Measurements from ENCODE around the gene UPP2.

The UPP2 gene

GRCh38 chr2:158101384-158101926 is at the start of gene UPP2:
Gene UPP2 (plus strand): TSS chr2:158101876. CDS start chr2:158102064, 188 bp downstream.
- DNase-seq, result no peak

GRCh38 chr2:158052761-158053160 is 48.9 kb upstream of the UPP2 start:
- no peak for DNase-seq

GRCh38 chr2:158056875-158057274 is 44.8 kb upstream of the UPP2 start:
- no peak for DNase-seq

- DNase-seq, result no peak
Measured at GRCh38 chr2:158060160-158060834, 41.4 kb upstream of the UPP2 start.

- DNase-seq, result no peak
Measured at GRCh38 chr2:158060835-158061435, 40.7 kb upstream of the UPP2 start.

GRCh38 chr2:158061763-158062162 is 39.9 kb upstream of the UPP2 start:
- DNase-seq, result no peak

GRCh38 chr2:158066046-158066713 is 35.5 kb upstream of the UPP2 start:
- DNase-seq, result no peak

- no peak for DNase-seq
Measured at GRCh38 chr2:158071018-158071417, 30.7 kb upstream of the UPP2 start.

- DNase-seq, result no peak
Measured at GRCh38 chr2:158072361-158072760, 29.3 kb upstream of the UPP2 start.

- DNase-seq, result no peak
Measured at GRCh38 chr2:158079672-158080071, 22.0 kb upstream of the UPP2 start.

GRCh38 chr2:158088093-158088492 is 13.6 kb upstream of the UPP2 start:
- no peak for DNase-seq

- no peak for DNase-seq
Measured at GRCh38 chr2:158089322-158089721, 12.4 kb upstream of the UPP2 start.

GRCh38 chr2:158091647-158092046 is 10.0 kb upstream of the UPP2 start:
- no peak for DNase-seq

- no peak for DNase-seq
Measured at GRCh38 chr2:158094487-158095092, 7.1 kb upstream of the UPP2 start.

- DNase-seq, result no peak
Measured at GRCh38 chr2:158095269-158095668, 6.4 kb upstream of the UPP2 start.

GRCh38 chr2:158095912-158096311 is 5.8 kb upstream of the UPP2 start:
- DNase-seq, result no peak

GRCh38 chr2:158097481-158097880 is 4.2 kb upstream of the UPP2 start:
- no peak for DNase-seq

- DNase-seq, result no peak
Measured at GRCh38 chr2:158098178-158098577, 3.5 kb upstream of the UPP2 start.

- DNase-seq, result no peak
Measured at GRCh38 chr2:158099716-158100115, 2.0 kb upstream of the UPP2 start.

GRCh38 chr2:158100411-158100810 is 1.3 kb upstream of the UPP2 start:
- DNase-seq, result no peak

- no peak for DNase-seq
Measured at GRCh38 chr2:158102446-158102845, 770 bp downstream of the UPP2 start.

GRCh38 chr2:158103411-158104012 is 1.8 kb downstream of the UPP2 start:
- DNase-seq, result no peak

- DNase-seq, result no peak
Measured at GRCh38 chr2:158104903-158105302, 3.2 kb downstream of the UPP2 start.

Measured in CD4-positive, alpha-beta T cell treated with Interleukin-1 beta for 1 hour (primary cell).